HK-2 (cell line): ENCODE results near the gene WT1.

Experiments
- DNase-seq: peaks from one replicate; pipeline ENCODE4 v3.0.0-alpha.2; 2018; ENCODE audit not compliant: unreplicated experiment

Gene WT1

DNA sequence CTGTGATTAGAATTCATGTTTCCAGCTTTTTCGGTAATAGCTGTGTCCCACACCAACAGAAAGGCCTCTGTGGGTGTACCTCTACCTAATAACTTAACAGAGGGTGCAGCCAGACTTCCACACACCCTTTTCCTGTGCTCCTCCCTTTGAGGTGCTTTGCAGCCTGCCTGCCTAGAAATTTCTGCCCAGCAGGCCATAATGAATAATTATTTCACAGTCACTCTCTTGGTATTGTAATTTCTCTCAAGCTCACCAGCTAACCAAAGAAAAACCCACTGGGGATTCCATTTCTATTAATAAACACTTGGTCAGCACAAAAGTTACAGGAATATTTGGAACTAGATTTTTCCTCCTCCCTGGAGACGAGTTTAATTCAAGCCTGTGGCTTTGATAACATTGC lies 13.3 kb downstream of the WT1 start:
- DNase-seq: no peak

DNA sequence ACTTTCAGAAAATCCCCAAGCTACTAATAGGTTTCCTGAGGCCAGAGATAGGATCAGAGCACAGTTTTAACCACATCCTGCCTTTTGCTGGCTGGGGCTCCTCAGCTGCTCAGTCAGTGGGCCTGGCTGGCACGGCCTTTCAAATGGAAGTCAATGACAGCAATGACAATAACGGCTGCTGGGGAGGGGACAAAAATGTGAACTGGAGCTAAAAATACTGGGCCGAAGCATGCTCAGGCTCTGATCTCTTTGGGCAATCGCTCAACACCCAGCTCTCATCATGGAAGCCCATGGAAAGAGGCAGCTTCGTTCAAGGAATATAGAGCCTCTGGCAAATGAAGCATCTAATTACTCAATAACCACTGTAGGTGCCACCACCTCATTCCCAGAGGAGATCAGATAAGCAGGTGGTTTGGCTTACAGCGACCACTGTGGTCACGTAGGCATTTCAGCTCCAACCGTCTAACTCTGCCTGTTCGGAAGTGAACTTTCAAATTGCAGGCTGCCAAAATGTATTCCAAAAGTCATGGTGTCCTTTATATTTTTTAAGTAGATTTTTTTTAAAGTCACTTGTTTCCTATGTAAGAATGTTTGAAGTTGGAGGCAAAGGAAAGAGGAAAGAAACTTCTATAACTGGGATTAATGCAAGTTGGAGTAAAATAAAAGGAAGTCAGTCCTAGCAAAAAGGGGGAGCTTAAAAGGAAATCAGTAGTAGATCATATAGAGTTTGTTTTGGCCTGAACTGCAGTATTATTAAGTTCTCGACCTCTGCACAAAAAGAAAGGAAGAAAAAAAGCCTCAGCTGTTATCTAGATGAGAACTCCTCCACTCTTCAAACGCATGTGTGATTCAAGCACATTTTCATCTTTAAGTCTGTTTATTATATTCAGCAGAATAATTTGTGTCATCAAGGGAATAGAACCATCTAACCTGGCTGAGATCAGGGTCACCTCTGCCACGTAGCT lies 14.1 kb downstream of the WT1 start:
- no peak for DNase-seq

DNA sequence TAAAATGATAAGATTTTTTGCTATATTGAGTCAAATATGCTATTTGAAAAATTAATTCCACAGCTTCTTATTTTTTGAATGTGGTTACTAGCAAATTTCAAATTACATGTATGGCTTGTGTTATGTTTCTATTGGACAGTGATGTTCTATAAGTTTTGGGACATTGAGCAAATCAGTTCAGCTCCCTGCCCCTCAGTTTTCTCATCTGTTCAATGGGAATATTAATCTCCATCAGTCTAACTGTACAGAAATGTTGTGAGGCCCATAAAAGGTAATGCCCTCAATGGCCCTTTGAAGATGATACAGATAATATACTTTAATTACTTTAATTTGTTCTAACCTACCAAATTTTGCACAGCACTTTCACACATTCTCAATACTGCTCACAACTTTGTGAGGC lies 15.2 kb downstream of the WT1 start:
- no peak for DNase-seq

DNA sequence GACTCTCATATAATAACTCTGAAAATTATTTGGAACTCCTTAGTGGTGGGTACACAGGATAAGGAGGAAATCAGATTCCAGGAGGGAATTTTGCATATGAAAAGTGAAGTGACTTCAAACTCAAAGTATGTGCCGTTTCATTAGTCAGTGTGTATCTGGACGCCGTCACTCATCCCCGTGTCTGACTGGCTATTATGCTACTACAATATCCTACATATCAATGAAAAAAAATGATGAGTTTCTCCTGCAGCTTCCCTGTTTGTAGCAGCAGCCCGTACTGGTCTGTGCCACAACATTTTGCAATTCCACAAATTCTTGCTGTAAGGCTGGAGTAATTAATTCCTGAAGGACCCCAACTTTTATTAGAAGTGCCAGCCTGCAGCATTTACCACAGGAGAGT lies 16.5 kb downstream of the WT1 start:
- no peak for DNase-seq

DNA sequence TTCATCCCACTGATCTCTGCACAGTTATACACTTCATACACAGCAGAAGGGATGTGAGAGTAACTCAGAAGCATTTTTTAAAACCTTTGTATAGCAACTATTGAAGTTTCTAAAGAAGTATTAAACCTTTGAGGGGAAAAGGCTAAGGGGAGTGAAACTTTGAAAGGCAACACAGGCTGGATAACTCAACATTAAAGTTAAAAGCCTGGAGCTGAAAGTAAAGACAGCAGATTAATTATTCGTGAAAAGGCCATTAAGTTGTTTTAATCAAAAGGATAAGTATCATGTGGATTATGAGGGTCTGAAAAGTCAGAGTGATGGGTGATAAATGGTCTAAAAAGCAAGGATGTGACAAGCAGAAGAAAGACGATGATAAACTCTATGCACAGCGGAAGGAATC lies 17.5 kb downstream of the WT1 start:
- DNase-seq: no peak

DNA sequence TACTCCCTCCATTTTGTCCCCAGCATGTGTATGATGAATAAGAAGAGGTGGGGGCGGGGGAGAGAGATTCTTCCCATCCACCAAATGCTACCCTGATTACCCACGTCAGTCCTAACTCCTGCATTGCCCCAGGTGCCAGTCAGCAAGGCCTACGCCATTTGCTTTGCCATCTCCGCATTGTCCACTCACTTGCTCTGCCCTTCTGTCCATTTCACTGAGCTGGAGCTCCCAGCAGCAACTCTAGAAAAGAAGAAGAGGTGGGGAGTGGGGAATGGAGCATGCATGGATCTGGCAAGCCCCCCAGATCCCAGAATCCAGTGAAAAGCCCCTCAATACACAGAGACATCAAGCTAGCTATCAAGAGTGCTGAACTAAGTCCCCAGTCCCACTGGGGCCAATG lies 19.0 kb downstream of the WT1 start:
- no peak for DNase-seq

DNA sequence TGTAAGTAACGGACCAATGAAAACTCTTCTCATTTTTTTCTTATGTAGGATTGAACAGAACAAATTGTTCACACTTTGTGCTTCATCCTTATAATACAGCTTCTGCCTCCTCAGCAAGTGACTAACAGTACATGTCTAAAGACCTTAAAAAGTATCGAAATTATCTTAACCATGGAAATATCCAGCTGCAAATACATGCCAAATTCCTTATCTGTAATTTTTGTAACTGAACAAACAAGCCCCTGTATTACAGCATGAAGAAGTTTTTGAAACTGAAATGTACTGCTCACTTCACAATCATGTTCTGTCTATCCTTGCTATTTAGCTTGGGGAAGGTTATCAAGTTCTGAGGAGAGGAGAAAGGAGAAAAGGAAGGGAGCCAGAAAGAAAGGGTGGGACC lies 20.4 kb downstream of the WT1 start:
- DNase-seq: no peak

DNA sequence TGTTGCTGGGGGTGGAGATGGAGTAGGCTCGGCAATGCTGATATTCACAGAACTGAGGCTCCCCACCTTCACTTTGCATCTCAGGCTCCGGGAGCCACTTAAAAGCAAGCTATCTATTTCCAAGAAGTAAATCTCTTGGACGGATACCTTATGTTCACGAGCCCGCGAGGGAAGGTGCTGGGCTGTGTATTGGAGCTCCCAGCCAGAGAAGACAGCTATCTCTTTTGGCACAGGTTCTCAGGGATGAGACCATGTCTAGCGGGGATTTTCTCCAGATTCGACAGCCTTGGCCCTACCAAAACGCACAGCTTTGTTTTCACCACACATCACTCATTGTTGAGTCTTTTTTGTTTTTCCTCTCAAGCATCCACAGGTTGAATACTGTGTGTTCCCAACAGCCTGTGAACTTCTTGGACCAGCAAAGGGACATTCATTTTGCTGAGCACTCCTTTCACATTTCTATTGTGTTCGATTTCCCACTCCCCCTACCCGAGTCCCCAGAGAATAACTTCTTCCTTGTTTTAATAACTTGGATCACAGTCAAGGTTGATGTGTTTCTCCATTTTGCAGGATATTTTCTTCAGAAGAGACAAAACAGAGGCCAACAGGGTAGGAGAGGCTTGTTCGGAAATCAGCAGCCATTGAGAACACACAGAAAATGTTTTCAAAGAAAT lies 23.3 kb downstream of the WT1 start:
- no peak for DNase-seq

DNA sequence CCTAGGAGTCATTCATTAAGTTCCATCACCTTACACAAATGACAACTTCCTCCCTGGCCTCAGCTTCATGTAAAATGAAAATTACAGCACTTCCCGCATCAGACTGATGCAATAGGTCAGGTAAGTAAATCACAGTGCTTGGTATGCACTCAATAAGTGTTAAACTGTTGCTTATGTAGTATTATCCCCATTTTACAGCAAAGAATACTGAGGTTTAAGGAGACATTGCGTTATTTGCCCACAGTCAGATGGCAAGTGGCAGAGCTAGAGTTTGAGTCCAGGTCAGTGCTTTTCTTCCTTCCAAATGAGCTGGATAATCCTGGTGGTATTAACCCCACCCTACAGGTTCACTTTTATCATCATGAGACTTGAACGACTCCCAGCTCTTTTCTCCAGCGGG lies 29.7 kb downstream of the WT1 start:
- no peak for DNase-seq

DNA sequence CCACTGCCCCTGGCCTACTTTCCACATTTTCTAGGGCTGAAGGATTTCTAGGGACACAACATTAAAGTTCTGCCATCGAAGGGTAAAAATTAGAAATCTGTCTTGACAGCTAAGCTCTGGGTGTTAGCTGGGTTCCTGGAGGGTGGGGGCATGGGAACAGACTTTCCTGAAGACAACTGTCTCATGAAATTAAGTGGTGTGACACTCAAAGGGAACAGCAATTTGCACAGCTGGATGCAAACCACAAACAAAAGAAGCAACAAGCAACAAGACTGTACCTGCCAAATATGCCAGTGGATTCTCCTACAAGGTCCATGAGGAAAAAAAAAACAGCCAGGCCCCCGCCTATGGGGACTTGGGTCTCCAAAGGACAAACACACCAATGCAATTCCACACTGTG lies 32.5 kb downstream of the WT1 start:
- no peak for DNase-seq

DNA sequence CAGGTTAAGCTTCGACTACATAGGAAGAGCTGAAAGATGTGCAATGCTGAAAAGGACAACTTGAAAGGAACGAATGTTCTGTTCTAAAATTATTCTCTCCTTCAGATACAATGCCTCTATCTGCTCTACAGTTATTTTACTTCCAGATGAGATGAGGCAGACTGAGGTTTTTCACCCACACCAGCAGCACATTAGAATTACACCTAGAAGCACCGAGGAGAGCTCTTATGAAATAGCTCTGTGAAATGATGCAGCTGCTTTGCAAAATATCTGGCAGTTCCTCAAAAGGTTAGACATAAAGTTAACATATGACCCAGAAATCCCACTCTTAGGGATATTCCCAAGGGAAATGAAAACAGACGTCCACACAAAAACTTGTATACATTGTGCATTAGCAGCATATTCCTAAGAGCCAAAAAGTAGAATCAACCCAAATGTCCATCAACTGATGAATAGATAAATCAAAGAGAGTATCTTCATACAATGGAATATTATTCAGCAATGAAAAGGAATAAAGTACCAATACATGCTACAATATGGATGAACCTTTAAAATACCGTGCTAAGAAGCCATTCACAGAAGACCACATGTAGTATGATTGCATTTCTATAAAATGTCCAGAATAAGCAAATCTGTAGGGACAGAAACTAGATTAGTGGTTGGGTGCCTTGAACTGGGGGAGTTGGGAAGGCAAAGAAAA lies 34.5 kb downstream of the WT1 start:
- DNase-seq: no peak

DNA sequence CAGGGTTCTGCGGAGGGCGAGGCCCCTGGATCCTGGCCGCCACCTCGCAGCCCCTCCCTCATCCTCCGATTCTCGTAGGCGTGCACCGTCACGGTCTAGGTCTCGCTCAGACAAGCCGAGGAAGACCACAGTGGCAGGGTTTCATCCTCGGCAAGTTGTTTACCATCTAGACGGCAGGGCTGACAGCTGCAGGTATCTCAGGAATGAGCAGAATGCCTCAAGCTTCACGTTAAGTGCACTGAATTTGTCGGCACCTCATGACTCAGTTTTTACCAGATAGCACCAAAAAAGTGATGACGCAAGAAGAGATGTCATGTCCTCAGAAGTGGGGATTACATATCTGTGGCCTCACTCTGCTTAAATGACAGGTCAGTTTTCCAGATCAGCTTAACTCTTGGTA lies 35.1 kb downstream of the WT1 start:
- no peak for DNase-seq

DNA sequence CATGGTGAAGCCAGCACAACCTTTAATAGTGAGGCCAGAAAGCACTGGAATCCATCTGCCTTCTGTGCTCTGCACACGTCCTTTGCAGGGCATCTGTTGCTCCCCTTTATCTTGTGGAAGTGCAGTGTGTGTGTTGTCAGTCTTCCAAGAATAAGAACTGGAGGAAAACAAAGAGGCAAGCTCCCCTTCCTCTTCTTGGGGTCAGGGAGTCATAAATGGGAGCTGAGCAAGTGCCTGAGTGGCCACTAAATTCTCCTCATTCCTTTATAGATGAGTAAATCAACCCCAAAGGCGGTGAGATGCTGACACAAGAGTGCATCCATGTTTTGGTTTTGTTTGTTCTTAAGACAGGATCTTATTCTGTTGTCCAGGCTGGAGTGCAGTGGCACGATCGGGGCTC lies 38.3 kb downstream of the WT1 start:
- no peak for DNase-seq

DNA sequence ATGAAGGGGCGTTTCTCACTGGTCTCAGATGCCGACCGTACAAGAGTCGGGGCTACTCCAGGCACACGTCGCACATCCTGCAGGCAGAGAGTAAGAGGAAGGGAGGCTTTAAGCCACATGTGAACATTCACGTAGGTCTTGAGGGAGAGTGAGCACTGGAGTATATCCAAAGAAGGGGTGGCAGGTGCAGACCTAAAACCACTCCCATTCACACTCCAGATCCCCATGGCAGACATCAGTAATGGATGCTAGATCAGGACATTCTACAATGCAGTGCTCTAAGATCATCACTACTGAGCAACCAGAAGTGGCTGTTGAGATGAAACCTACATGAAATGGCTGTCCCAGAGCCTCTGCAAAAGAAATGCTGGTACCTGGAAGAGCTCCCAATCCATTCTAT lies 39.0 kb downstream of the WT1 start:
- DNase-seq: no peak

DNA sequence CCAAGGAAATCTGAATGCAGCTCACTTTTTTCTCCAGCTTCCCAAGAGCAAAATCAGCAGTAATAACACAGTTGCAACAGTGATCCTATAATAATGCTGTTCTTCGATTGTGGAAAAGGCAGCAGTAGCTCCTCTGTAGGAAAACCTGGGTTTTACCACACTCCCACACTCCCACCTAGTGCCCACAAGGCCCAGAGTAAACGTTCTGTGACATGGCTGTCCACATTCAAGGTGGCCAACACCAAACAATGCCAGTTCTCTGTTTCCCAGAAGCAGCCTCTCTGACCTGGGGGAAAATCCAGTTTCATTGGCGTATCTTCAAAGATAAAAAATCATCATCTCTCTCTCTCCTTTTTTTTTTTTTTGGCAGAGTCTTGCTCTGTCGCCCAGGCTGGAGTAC lies 40.2 kb downstream of the WT1 start:
- DNase-seq: no peak

DNA sequence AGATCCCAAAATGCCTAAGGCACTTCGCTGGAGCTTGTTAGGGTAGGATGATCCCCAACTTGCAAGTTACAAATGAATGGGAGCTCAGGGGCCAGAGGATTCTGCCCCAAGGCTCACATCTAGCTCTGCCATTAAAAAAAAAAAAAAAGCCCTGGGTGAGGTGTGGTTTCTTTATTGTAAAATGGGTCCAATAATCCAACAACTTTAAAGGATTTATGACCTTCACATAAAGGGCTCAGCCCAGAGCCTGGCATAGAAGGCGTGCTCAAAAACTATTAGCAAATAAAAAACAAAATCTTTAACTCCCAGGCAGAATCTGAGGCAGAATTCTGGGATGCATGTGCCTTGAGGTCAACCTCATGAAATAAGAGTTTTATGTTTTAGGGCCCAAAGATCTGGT lies 42.5 kb downstream of the WT1 start:
- DNase-seq: no peak

DNA sequence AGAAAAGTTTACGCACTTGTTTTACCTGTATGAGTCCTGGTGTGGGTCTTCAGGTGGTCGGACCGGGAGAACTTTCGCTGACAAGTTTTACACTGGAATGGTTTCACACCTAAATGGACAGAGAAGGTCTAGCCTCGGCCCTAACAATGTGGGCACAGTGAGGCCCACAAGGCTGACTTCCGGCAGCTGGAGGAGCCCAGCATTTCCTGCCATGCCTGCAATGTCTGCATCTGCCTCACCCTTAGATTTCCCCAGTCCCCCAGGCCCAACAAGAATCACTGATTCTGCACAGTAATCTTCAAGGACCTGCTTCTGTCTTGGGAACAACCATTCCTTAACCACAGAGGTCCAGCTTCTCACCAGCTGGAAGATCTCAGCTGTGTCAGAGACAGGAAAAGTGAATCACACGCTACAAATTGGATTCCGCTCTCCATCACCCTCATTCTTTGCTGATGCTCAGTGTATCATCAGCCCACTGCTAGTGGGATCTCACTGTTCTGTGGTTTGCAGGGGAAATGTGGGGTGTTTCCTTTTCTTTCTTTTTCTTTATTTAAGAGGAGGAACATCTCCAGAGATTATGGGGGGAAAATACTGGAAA lies 43.3 kb downstream of the WT1 start:
- no peak for DNase-seq

DNA sequence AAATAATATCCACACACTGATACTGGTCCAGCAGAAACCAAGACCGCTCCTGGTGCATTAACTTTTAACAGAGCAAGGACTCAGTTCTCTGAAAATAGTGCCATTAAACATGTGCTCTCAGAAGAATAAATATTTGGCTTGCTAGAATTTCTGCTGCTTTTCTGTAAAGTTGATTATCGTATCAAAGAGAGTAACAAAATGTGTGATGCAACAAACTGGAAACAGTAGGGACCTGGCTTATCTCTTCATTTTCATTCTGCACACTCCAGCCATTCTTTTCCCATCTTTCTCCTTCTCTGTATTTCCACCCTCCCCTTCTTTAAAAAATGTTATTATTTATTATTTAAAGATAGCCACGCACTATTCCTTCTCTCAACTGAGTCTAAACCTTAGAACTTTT lies 43.9 kb downstream of the WT1 start:
- DNase-seq: no peak

DNA sequence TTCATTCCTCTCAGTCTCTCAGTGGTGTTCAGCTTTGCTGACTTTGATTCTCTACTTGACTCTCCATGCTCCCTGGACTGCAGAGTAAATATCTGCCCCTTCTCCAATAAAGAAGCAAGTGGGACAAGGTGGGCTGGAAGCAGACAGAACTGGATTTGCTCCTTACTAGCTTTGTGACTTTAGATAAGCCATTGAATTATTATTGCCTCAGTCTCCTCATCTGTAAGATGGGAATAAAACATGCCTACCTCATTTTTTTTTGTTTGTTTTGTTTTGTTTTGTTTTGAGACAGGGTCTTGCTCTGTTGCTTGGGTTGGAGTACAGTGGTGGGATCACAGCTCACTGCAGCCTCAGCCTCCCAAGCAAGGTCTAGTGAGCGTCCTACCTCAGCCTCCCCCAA lies 44.6 kb downstream of the WT1 start:
- no peak for DNase-seq

DNA sequence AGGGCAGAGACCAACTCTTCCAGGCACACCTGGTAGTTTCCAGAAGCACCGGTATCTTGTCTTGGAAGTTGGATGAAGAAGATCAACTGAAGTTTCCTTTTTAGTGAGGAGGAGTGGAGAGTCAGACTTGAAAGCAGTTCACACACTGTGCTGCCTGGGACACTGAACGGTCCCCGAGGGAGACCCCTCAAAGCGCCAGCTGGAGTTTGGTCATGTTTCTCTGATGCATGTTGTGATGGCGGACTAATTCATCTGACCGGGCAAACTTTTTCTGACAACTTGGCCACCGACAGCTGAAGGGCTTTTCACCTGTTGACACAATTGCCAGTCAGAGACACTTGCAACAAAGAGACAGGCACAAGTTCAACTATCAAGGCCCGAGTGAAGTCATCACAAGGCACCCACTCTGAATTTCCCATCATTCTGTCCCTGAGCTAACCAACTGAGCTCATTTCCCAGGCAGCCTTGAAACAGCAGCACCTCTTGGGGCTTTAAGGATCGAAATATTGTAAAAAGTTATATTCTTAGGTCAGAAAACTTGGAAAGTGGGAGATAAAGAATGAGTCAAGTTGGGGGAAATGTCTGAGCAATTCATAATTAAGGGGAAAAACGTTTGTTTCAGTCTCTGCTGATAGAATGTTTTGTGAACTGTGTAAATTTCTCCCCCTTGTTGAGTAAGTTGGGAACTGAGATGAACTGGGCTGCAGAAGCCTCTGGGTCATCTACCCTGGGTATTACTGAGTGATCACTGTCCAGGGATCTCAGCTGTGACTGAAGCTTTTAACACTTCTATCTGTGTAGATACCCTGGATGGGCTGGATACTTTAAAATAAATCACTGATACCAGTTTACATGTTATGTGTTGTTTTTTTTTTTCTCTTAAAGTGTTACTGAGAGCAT lies 46.2 kb downstream of the WT1 start:
- DNase-seq: no peak

DNA sequence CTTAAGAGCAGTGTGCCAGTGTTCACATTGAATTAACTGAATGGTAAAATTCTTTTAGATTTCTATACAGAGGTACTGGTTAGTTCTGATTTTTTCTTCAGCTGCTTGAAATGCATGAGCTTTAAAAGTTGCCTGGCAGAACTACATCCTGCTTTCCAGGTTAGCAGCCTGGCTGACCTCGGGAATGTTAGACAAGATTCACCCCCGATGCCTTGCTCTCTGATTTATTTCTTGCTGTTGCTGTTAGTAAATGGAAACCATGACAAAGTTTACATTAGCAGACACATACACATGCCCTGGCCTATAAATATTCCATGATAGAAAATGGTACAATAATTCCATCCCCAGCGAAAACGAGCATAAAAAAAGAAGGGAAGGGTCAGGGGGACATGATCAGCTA lies 47.0 kb downstream of the WT1 start:
- DNase-seq: no peak
